ENCODE results near the gene CLEC18A.
"Not testable (repeated sequence)": the region's sequence is repeated elsewhere in the genome, so short reads cannot be mapped to it uniquely, and the experiment has no call there.

Gene CLEC18A

GRCh38 chr16:69930117-69930776 lies 20.9 kb upstream of the CLEC18A start:
- DNase-seq (ENCODE audit: low read depth in 3 of 3): peak; percentile 7 to 60 (median 18)

- no peak for DNase-seq (ENCODE audit: low read depth in 3 of 3)
Measured at GRCh38 chr16:69931631-69932030, 19.5 kb upstream of the CLEC18A start.

GRCh38 chr16:69932228-69932627 lies 18.9 kb upstream of the CLEC18A start:
- DNase-seq (ENCODE audit: low read depth in 3 of 3): no peak

GRCh38 chr16:69932691-69933392 lies 18.3 kb upstream of the CLEC18A start:
- DNase-seq (ENCODE audit: low read depth in 3 of 3): no peak

- DNase-seq (ENCODE audit: low read depth in 3 of 3): no peak
Measured at GRCh38 chr16:69934044-69934443, 17.1 kb upstream of the CLEC18A start.

GRCh38 chr16:69934751-69935150 lies 16.4 kb upstream of the CLEC18A start:
- DNase-seq (ENCODE audit: low read depth in 3 of 3): no peak

GRCh38 chr16:69935278-69935711 lies 15.8 kb upstream of the CLEC18A start:
- DNase-seq (ENCODE audit: low read depth in 3 of 3): no peak

- DNase-seq (ENCODE audit: low read depth in 3 of 3): no peak
Measured at GRCh38 chr16:69935740-69936139, 15.4 kb upstream of the CLEC18A start.

- no peak for DNase-seq (ENCODE audit: low read depth in 3 of 3)
Measured at GRCh38 chr16:69936252-69936651, 14.9 kb upstream of the CLEC18A start.

GRCh38 chr16:69936751-69937211 lies 14.4 kb upstream of the CLEC18A start:
- DNase-seq (ENCODE audit: low read depth in 3 of 3): no peak

- DNase-seq (ENCODE audit: low read depth in 3 of 3): no peak
Measured at GRCh38 chr16:69937465-69937951, 13.6 kb upstream of the CLEC18A start.

- no peak for DNase-seq (ENCODE audit: low read depth in 3 of 3)
Measured at GRCh38 chr16:69938981-69939820, 11.9 kb upstream of the CLEC18A start.

- no peak for DNase-seq (ENCODE audit: low read depth in 3 of 3)
Measured at GRCh38 chr16:69939821-69940585, 11.1 kb upstream of the CLEC18A start.

- no peak for DNase-seq (ENCODE audit: low read depth in 3 of 3)
Measured at GRCh38 chr16:69940676-69941075, 10.5 kb upstream of the CLEC18A start.

- DNase-seq (ENCODE audit: low read depth in 3 of 3): no peak
Measured at GRCh38 chr16:69941251-69942098, 9.7 kb upstream of the CLEC18A start.

GRCh38 chr16:69942099-69942491 lies 9.0 kb upstream of the CLEC18A start:
- no peak for DNase-seq (ENCODE audit: low read depth in 3 of 3)

- DNase-seq (ENCODE audit: low read depth in 3 of 3): no peak
Measured at GRCh38 chr16:69942627-69943170, 8.4 kb upstream of the CLEC18A start.

- DNase-seq (ENCODE audit: low read depth in 3 of 3): not testable (repeated sequence)
Measured at GRCh38 chr16:69943241-69944036, 7.7 kb upstream of the CLEC18A start.

- not testable (repeated sequence) for DNase-seq (ENCODE audit: low read depth in 3 of 3)
Measured at GRCh38 chr16:69950411-69950810, 723 bp upstream of the CLEC18A start.
